Stimulated activated naive CD8-positive, alpha-beta T cell treated with anti-CD3 and anti-CD28 coated beads, Interleukin-15, amount 100 ng/mL, for 72 hours (primary cell): ENCODE data around the gene EEF1A1.
"Not testable (repeated sequence)": the region's sequence is repeated elsewhere in the genome, so short reads cannot be mapped to it uniquely, and the experiment has no call there.

Source experiments
- ATAC-seq: fragments of 150-1000 bp; cut with Tn5 transposase; 2 replicates; pipeline ENCODE4 v1.10.0; 2021; ENCODE audit warnings: mild to moderate bottlenecking, moderate library complexity
- DNase-seq, 2 donors: peaks; one replicate each; pipeline ENCODE4 v3.0.0; 2021 to 2022
- H3K27ac Mint-ChIP-seq, 2 donors: one replicate each; pipeline ENCODE4 v1.8.0; 2022; ENCODE audit warnings: mild to moderate bottlenecking in 2 of 2, mixed read lengths in 2 of 2, moderate library complexity in 2 of 2
- H3K27me3 Mint-ChIP-seq: one replicate; pipeline ENCODE4 v1.8.0; 2022; ENCODE audit warnings: mixed read lengths
- H3K4me1 Mint-ChIP-seq: one replicate; pipeline ENCODE4 v1.8.0; 2022; ENCODE audit warnings: mild to moderate bottlenecking, mixed read lengths
- H3K4me3 Mint-ChIP-seq, 2 donors: one replicate each; pipeline ENCODE4 v1.8.0; 2022; ENCODE audit warnings: mild to moderate bottlenecking in 2 of 2, mixed read lengths in 2 of 2, moderate library complexity in 1 of 2
- H3K9me3 Mint-ChIP-seq, 2 donors: one replicate each; pipeline ENCODE4 v1.8.0; 2022; ENCODE audit warnings: mixed read lengths in 2 of 2

EEF1A1 gene

DNA sequence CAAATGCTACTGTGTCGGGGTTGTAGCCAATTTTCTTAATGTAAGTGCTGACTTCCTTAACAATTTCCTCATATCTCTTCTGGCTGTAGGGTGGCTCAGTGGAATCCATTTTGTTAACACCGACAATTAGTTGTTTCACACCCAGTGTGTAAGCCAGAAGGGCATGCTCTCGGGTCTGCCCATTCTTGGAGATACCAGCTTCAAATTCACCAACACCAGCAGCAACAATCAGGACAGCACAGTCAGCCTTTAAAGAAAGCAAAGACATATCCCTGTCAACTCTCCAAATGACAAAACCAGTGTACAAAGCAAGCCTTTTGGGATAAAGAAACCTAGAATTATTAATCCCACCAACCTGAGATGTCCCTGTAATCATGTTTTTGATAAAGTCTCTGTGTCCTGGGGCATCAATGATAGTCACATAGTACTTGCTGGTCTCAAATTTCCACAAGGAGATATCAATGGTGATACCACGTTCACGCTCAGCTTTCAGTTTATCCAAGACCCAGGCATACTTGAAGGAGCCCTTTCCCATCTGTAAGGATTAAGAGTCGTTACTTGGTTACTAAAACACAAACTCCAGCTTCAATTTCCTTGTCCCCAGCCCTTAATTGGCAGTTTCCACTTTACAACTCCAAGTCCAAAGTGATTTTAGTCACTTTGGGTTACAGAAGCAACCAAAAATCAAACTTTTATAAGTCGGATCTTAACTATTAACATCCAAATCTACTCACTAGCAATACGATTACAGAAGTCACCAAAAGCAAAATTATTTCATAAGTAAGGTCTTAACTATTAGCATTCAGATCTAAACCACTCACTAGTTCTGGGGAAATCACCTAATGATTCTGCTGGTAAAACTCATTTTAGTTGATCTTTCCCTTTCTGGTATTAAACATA, 1.6 kb downstream of the EEF1A1 start:
- H3K9me3 Mint-ChIP-seq, H3K27me3 Mint-ChIP-seq, ATAC-seq, DNase-seq: not testable (repeated sequence)
- Mint-ChIP-seq H3K4me1 (peaks cover 69% of the 10 kb centered on the region), H3K27ac (peak overlapping the region; percentile 99 to 100), H3K4me3 (peak overlapping the region; percentile 88 to 89)

DNA sequence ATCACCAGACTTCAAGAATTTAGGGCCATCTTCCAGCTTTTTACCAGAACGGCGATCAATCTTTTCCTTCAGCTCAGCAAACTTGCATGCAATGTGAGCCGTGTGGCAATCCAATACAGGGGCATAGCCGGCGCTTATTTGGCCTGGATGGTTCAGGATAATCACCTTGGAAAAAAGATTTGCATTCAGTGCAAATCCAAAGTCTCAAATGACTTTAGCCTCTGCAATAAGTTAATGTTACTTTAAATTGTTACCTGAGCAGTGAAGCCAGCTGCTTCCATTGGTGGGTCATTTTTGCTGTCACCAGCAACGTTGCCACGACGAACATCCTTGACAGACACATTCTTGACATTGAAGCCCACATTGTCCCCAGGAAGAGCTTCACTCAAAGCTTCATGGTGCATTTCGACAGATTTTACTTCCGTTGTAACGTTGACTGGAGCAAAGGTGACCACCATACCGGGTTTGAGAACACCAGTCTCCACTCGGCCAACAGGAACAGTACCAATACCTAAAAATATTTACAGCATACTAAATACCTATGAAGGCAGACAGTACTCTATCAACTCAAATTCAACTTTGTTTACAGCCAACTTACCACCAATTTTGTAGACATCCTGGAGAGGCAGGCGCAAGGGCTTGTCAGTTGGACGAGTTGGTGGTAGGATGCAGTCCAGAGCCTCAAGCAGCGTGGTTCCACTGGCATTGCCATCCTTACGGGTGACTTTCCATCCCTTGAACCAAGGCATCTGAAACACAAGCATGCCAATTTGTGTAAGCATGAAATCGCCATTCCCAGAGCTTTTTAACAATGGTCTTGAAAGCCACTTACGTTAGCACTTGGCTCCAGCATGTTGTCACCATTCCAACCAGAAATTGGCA, 2.5 kb downstream of the EEF1A1 start:
- not testable (repeated sequence) for H3K9me3 Mint-ChIP-seq, H3K27me3 Mint-ChIP-seq
- H3K4me1 Mint-ChIP-seq = peaks cover 69% of the 10 kb centered on the region

DNA sequence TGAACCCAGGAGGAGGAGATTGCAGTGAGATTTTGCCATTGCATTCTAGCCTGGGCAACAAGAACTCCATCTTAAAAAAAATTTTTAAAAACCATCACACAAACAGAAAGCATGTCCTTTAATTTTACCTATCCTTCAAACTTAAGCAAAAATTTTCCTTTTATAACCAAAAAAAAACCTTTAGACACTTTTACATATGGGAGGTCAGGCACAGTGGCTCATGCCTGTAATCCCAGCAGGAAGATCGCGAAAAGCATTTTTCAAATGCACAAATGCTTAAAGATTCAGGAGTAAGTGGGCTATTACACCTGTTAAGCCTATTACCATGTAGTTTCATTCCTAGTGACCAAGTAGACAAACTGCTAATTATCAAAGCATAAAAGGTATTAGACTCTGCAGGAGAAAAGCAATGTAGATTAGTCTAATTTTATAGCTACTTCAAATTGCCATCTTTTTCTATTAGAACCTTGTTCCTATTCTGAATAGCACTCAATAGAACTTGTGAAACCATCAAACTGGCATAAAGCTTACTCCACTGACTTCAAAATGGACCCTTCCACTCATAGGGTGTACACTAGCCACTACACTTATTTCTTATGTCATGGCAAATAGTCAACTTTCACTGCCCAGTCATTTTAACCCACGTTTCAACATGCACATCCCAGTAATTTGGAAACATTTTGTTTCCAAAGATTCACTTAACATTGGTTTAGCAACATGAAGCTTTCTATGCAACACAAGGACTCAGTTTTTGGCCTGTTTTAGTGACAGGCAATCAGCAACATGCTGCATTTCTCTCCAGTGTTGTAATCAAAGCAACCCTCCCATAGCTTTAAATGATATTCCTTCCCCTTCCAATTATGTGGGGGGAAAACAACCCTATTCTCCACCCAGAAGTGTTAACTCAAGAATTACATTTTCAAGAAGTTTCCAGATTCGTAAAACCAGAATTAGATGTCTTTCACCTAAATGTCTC, 4.0 kb downstream of the EEF1A1 start:
- Mint-ChIP-seq H3K4me1 (peaks cover 63% of the 10 kb centered on the region), H3K4me3 (peak overlapping the region; percentile 59 to 66), H3K27ac (peak overlapping the region; percentile 86 to 97), H3K9me3 (no peaks in the 10 kb centered on the region), H3K27me3 (no peaks in the 10 kb centered on the region)
- no peak for ATAC-seq
- no peak for DNase-seq

More for the DNA sequence above, 2.5 kb downstream of the EEF1A1 start:
- not testable (repeated sequence) for DNase-seq, ATAC-seq
- peak overlapping the region; percentile 88 to 89 for H3K4me3 Mint-ChIP-seq
- peak overlapping the region; percentile 94 to 100 for H3K27ac Mint-ChIP-seq

GRCh38 chr6:73515204-73515655, 5.6 kb downstream of the EEF1A1 start:
- Mint-ChIP-seq H3K4me3 (peak overlapping the region; percentile 19 to 33), H3K9me3 (no peaks in the 10 kb centered on the region), H3K4me1 (peaks cover 53% of the 10 kb centered on the region), H3K27me3 (no peaks in the 10 kb centered on the region), H3K27ac (peak overlapping the region; percentile 81 to 97)
- ATAC-seq (peak; percentile 23), DNase-seq (peak in 1 of 2 donors; percentile 45)

DNA sequence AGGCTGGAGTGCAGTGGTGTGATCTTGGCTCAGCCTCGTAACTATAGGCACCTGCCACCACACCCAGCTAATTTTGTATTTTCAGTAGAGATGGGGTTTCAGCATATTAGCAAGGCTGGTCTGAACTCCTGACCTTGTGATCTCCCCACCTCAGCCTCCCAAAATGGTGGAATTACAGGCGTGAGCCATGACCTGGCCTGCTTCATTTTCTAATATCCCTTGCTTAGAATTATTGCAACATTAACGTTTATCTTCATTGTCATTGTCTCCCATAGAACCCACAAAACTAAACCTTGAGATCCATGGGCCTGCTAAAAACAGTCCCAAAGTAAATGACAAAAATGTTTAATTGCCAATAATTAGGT, 6.1 kb downstream of the EEF1A1 start:
- no peaks in the 10 kb centered on the region for H3K9me3 Mint-ChIP-seq
- H3K4me1 Mint-ChIP-seq = peaks cover 48% of the 10 kb centered on the region
- DNase-seq (no peak), ATAC-seq (peak; percentile 5)
- H3K27ac Mint-ChIP-seq = peak overlapping the region; percentile 81 to 97
- H3K4me3 Mint-ChIP-seq = peak overlapping the region in 1 of 2 donors; percentile 33
- H3K27me3 Mint-ChIP-seq = no peaks in the 10 kb centered on the region

- Mint-ChIP-seq H3K9me3 (no peaks in the 10 kb centered on the region), H3K27me3 (no peaks in the 10 kb centered on the region), H3K4me3 (no peak overlapping the region), H3K27ac (peak overlapping the region in 1 of 2 donors; percentile 1), H3K4me1 (peaks cover 35% of the 10 kb centered on the region)
- DNase-seq = no peak
- peak; percentile 6 for ATAC-seq
Measured at GRCh38 chr6:73513496-73513854, 7.4 kb downstream of the EEF1A1 start.

DNA sequence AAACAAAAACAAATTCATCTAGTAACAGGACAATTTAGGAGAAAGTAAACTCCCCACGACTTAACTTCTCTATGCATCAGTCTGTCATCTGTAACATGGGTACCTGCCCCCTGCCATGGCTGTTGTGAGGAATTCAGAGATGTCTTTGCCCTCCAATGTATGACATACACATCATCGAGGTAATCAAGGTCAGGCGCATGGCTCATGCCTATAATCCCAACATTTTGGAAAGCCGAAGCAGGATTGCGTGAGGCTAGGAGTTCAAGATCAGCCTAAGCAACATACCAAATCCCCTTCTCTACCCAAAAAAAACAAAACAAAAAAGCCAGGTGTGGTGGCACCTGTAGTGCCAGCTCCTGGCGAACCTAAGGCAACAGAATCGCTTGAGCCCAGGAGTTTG, 9.0 kb downstream of the EEF1A1 start:
- Mint-ChIP-seq H3K9me3 (no peaks in the 10 kb centered on the region), H3K4me3 (no peak overlapping the region), H3K27me3 (no peaks in the 10 kb centered on the region), H3K27ac (no peak overlapping the region), H3K4me1 (peaks cover 26% of the 10 kb centered on the region)
- no peak for DNase-seq
- no peak for ATAC-seq

GRCh38 chr6:73509851-73510250, 11.0 kb downstream of the EEF1A1 start:
- no peak for DNase-seq
- H3K4me3 Mint-ChIP-seq = no peak overlapping the region
- peaks cover 6% of the 10 kb centered on the region for H3K4me1 Mint-ChIP-seq
- no peaks in the 10 kb centered on the region for H3K27me3 Mint-ChIP-seq
- no peak for ATAC-seq
- no peaks in the 10 kb centered on the region for H3K9me3 Mint-ChIP-seq
- no peak overlapping the region for H3K27ac Mint-ChIP-seq

- no peaks in the 10 kb centered on the region for H3K9me3 Mint-ChIP-seq
- no peaks in the 10 kb centered on the region for H3K27me3 Mint-ChIP-seq
- no peak overlapping the region for H3K4me3 Mint-ChIP-seq
- DNase-seq (no peak), ATAC-seq (no peak)
- no peak overlapping the region for H3K27ac Mint-ChIP-seq
- H3K4me1 Mint-ChIP-seq = no peaks in the 10 kb centered on the region
Measured at GRCh38 chr6:73508776-73509175, 12.1 kb downstream of the EEF1A1 start.

DNA sequence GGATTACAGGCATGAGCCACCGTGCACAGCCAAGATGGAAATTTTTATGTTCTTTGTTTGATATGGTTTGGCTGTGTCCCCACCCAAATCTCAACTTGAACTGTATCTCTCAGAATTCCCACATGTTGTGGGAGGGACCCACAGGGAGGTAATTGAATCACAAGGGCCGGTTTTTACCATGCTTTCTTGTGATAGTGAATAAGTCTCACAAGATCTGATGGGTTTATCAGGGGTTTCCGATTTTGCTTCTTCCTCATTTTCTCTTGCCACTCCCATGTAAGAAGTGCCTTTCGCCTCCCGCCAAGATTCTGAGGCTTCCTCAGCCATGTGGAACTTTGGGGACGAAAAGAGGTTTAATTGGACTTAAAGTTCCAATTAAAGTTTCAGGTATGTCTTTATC, 14.6 kb downstream of the EEF1A1 start:
- ATAC-seq = no peak
- Mint-ChIP-seq H3K4me3 (no peak overlapping the region), H3K27me3 (no peaks in the 10 kb centered on the region), H3K9me3 (no peaks in the 10 kb centered on the region), H3K27ac (peak overlapping the region in 1 of 2 donors; percentile 59), H3K4me1 (no peaks in the 10 kb centered on the region)
- DNase-seq = no peak

DNA sequence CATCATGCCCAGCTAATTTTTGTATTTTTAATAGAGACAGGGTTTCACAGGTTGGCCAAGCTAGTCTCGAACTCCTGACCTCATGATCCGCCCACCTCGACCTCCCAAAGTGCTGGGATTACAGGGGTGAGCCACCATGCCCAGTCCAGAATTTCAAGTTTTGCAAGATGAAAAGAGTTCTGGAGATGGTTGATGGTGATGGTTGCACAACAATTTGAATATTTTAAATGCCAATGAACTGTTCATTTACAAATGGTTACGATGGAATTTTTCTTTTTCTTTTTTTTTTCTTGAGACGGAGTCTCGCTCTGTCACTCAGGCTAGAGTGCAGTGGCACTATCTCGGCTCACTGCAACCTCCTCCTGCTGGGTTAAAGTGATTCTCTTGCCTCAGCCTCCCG, 15.1 kb downstream of the EEF1A1 start:
- H3K27ac Mint-ChIP-seq, ATAC-seq, H3K4me1 Mint-ChIP-seq, H3K27me3 Mint-ChIP-seq, H3K4me3 Mint-ChIP-seq, DNase-seq, H3K9me3 Mint-ChIP-seq: not testable (repeated sequence)

GRCh38 chr6:73505142-73505541, 15.7 kb downstream of the EEF1A1 start:
- Mint-ChIP-seq H3K4me1 (no peaks in the 10 kb centered on the region), H3K27ac (no peak overlapping the region), H3K27me3 (no peaks in the 10 kb centered on the region), H3K4me3 (no peak overlapping the region), H3K9me3 (no peaks in the 10 kb centered on the region)
- ATAC-seq = no peak
- DNase-seq = no peak

DNA sequence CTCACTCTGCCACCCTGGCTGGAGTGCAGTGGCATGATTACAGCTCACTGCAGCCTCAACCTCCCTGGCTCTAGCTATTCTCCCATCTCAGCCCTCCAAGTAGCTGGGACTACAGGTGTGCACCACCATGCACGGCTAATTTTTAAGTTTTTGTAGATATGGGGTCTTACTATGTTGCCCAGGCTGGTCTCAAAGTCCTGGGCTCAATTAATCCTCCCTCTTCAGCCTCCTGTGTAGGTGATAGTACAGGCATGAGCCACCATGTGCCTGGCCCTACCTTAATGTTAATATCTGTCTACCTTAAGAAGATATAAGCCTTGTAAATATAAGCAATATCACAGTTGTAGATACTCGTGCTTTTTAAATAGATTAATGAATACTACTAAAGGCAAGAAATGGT, 16.7 kb downstream of the EEF1A1 start:
- no peak for ATAC-seq
- Mint-ChIP-seq H3K4me3 (no peak overlapping the region), H3K27me3 (no peaks in the 10 kb centered on the region), H3K27ac (no peak overlapping the region), H3K4me1 (no peaks in the 10 kb centered on the region), H3K9me3 (no peaks in the 10 kb centered on the region)
- no peak for DNase-seq

DNA sequence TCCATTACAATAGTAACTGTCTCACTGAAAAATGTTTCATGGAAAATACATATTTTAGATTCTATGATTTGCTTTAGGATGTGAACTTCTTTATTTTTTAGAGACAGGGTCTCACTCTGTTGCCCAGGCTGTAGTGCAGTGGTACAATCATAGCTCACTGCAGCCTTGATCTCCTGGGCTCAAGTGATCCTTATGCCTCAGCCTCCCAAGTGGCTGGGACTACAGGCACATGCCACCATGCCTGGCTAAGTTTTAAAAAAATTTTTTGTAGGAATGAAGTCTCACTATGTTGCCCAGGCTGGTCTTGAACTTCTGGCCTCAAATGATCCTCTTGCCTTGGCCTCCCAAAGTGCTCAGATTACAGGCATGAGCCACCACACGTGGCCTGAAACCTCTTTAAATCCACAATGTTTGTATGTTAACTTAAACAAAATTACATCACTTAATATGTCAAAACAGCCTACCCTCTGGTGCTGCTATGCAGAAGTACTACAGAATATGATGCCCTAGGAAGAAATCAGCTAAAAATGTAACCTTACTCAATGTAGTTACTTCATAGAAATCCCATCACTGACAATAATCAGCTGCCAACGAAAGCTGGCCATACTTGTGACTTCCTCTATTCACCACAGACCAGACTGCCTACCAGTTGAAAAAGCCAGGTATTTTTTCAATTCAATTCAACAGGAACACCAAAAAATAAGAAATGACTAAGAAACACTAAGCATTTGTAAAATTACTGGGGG, 17.6 kb downstream of the EEF1A1 start:
- H3K27me3 Mint-ChIP-seq = no peaks in the 10 kb centered on the region
- H3K4me3 Mint-ChIP-seq = no peak overlapping the region
- ATAC-seq (no peak), DNase-seq (no peak)
- H3K9me3 Mint-ChIP-seq = no peaks in the 10 kb centered on the region
- H3K27ac Mint-ChIP-seq = peak overlapping the region in 1 of 2 donors; percentile 12
- no peaks in the 10 kb centered on the region for H3K4me1 Mint-ChIP-seq
